Neural cell (in vitro differentiated cells): ENCODE measurements around the gene CARD19. TPM values are rescaled to one million over a fixed set of nuclear protein-coding genes. Genes with fewer than 3 reads are reported as not detected.

Experiments used
- H2AFZ ChIP-seq: fragments of 200-600, 300-800 bp; sonication (generic), shearing (Covaris generic); 2 replicates; pipeline ENCODE4 v1.6.0; 2014; ENCODE audit warnings: low read depth, mild to moderate bottlenecking, antibody characterized with exemption, low read length, moderate library complexity
- H3F3A ChIP-seq: fragments of 200-600 bp; shearing (Covaris generic); 2 replicates; pipeline ENCODE4 v1.6.1; 2016; ENCODE audit warnings: mild to moderate bottlenecking, moderate library complexity, mixed read lengths, antibody characterized with exemption, low read length; ENCODE audit not compliant: insufficient read depth, poor library complexity, severe bottlenecking
- H3K27ac ChIP-seq: fragments of 200-600, 300-800 bp; sonication (generic), shearing (Covaris generic); 2 replicates; pipeline ENCODE4 v1.5.1; 2014; ENCODE audit warnings: mild to moderate bottlenecking, low read length, moderate library complexity
- H3K27me3 ChIP-seq: fragments of 300-800, 200-600 bp; sonication (generic), shearing (Covaris generic); 2 replicates; pipeline ENCODE4 v1.6.0; 2014; ENCODE audit warnings: mild to moderate bottlenecking, low read depth, low read length, moderate library complexity; ENCODE audit not compliant: insufficient read depth
- H3K36me3 ChIP-seq: fragments of 300-800, 200-600 bp; sonication (generic), shearing (Covaris generic); 2 replicates; pipeline ENCODE4 v1.5.1; 2014; ENCODE audit warnings: mild to moderate bottlenecking, antibody characterized with exemption, low read length, moderate library complexity; ENCODE audit not compliant: insufficient read depth
- H3K4me2 ChIP-seq: fragments of 300-800, 200-600 bp; sonication (generic), shearing (Covaris generic); 2 replicates; pipeline ENCODE4 v1.6.0; 2014; ENCODE audit warnings: mild to moderate bottlenecking, low read length
- H3K4me3 ChIP-seq: fragments of 300-800, 200-600 bp; sonication (generic), shearing (Covaris generic); 2 replicates; pipeline ENCODE4 v1.5.1; 2014; ENCODE audit warnings: mild to moderate bottlenecking, low read length, moderate library complexity
- H3K79me2 ChIP-seq: fragments of 200-600 bp; shearing (Covaris generic); replicated peaks from 2 replicates; pipeline ENCODE4 v1.6.0; 2014; ENCODE audit warnings: mild to moderate bottlenecking, low read length, moderate library complexity; ENCODE audit not compliant: insufficient read depth
- H3K9ac ChIP-seq: fragments of 300-800, 200-600 bp; sonication (generic), shearing (Covaris generic); 2 replicates; pipeline ENCODE4 v1.6.1; 2016; ENCODE audit warnings: mild to moderate bottlenecking, low read length, mixed read lengths
- H3K9me2 ChIP-seq: fragments of 200-600 bp; shearing (Covaris generic); 2 replicates; pipeline ENCODE4 v1.6.1; 2016; ENCODE audit warnings: mild to moderate bottlenecking, low read length, mixed read lengths; ENCODE audit not compliant: insufficient read depth
- H3K9me3 ChIP-seq: fragments of 200-600, 300-800 bp; sonication (generic), shearing (Covaris generic); 2 replicates; pipeline ENCODE4 v1.6.1; 2016; ENCODE audit warnings: mild to moderate bottlenecking, mixed run types, low read length, moderate library complexity, mixed read lengths
- H4K20me1 ChIP-seq: fragments of 200-600 bp; shearing (Covaris generic); 2 replicates; pipeline ENCODE4 v1.6.1; 2016; ENCODE audit warnings: mild to moderate bottlenecking, mixed run types; ENCODE audit not compliant: insufficient read depth
- EP300 ChIP-seq: fragments of 450-650 bp; conservative IDR thresholded peaks from 2 replicates; pipeline ENCODE4 v1.6.1; 2014; ENCODE audit warnings: antibody characterized with exemption, mild to moderate bottlenecking, moderate library complexity; ENCODE audit not compliant: poor library complexity, severe bottlenecking
- EZH2 ChIP-seq: fragments of 200-600, 300-800 bp; shearing (Covaris generic), sonication (generic); IDR thresholded peaks from 2 replicates; pipeline ENCODE4 v1.6.1; 2014; ENCODE audit warnings: antibody characterized with exemption, low read length, borderline replicate concordance, mild to moderate bottlenecking; ENCODE audit not compliant: insufficient read depth, poor library complexity, severe bottlenecking
- MXI1 ChIP-seq: fragments of 450-650 bp; conservative IDR thresholded peaks from 2 replicates; pipeline ENCODE4 v1.6.1; 2014; ENCODE audit warnings: antibody characterized with exemption, mild to moderate bottlenecking; ENCODE audit not compliant: poor library complexity, severe bottlenecking
- POLR2AphosphoS5 ChIP-seq: IDR thresholded peaks from 2 replicates; pipeline ENCODE4 v1.6.1; 2012
- RAD21 ChIP-seq: fragments of 450-650 bp; conservative IDR thresholded peaks from 2 replicates; pipeline ENCODE4 v1.6.1; 2014; ENCODE audit warnings: antibody characterized with exemption, mild to moderate bottlenecking, moderate library complexity
- SMC3 ChIP-seq: fragments of 450-650 bp; conservative IDR thresholded peaks from 2 replicates; pipeline ENCODE4 v1.6.1; 2014; ENCODE audit warnings: antibody characterized with exemption, mild to moderate bottlenecking, moderate library complexity; ENCODE audit not compliant: poor library complexity
- TAF1 ChIP-seq: IDR thresholded peaks from 2 replicates; pipeline ENCODE4 v1.6.1; 2012; ENCODE audit warnings: low read depth
- polyA plus RNA-seq: library from polyadenylated mRNA; depleted of rRNA; stranded (reverse); fragments of >200 nt; gene quantifications from 2 replicates; pipeline ENCODE4 v1.2.3, GENCODE V29; 2014
- TF ChIP-seq, protein P1 (sequence below): IDR thresholded peaks from 2 replicates; pipeline ENCODE4 v1.6.1; 2012; ENCODE audit warnings: borderline replicate concordance
- TF ChIP-seq, protein P2 (sequence below): fragments of 450-650 bp; IDR thresholded peaks from 2 replicates; pipeline ENCODE4 v1.5.1; 2014; ENCODE audit warnings: antibody characterized with exemption, mild to moderate bottlenecking, moderate library complexity; ENCODE audit not compliant: poor library complexity, severe bottlenecking

Gene CARD19
- polyA plus RNA-seq, 1 donor from 2014 or later = 66.7 TPM

DNA sequence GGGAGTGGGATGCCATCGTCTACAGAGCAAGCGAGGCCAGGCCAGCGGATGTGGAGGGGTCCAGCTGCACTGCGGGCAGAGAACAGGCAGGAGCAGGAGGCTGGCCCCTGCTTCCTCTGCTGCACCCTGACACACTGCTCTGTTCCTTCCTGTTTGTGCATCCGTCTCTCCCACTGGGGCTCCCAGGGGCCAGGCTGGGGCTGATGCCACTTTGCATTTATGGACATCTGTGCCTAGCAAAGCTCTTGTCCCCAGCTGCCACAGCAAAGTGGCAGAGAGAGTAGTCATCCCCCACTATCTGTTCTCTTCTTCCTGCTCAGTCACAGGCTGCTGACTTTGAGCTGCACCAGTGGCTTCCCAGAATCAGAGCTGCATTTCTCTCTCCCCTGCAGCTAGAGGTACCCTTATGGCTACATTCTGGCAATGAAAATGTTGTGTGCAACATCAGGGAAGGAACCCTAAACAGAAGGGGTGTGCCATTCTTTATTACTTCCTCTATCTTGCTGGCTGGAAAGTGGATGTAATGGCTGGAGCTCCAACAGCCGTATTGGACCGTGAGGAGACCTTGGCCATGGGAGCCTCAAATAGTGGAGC is 42.3 kb downstream of the CARD19 start:
- no peak overlapping the region for H3K4me2 ChIP-seq
- H3K9me2 ChIP-seq = no peaks in the 10 kb centered on the region
- no peak overlapping the region for H3K27ac ChIP-seq
- H3F3A ChIP-seq = no peaks in the 10 kb centered on the region
- H3K9ac ChIP-seq = no peak overlapping the region
- no peak overlapping the region for H2AFZ ChIP-seq
- H3K79me2 ChIP-seq = no peaks in the 10 kb centered on the region
- H4K20me1 ChIP-seq = no peaks in the 10 kb centered on the region
- TF ChIP-seq MXI1 = no peak
- TF ChIP-seq RAD21 = no peak
- TF ChIP-seq, protein P1, sequence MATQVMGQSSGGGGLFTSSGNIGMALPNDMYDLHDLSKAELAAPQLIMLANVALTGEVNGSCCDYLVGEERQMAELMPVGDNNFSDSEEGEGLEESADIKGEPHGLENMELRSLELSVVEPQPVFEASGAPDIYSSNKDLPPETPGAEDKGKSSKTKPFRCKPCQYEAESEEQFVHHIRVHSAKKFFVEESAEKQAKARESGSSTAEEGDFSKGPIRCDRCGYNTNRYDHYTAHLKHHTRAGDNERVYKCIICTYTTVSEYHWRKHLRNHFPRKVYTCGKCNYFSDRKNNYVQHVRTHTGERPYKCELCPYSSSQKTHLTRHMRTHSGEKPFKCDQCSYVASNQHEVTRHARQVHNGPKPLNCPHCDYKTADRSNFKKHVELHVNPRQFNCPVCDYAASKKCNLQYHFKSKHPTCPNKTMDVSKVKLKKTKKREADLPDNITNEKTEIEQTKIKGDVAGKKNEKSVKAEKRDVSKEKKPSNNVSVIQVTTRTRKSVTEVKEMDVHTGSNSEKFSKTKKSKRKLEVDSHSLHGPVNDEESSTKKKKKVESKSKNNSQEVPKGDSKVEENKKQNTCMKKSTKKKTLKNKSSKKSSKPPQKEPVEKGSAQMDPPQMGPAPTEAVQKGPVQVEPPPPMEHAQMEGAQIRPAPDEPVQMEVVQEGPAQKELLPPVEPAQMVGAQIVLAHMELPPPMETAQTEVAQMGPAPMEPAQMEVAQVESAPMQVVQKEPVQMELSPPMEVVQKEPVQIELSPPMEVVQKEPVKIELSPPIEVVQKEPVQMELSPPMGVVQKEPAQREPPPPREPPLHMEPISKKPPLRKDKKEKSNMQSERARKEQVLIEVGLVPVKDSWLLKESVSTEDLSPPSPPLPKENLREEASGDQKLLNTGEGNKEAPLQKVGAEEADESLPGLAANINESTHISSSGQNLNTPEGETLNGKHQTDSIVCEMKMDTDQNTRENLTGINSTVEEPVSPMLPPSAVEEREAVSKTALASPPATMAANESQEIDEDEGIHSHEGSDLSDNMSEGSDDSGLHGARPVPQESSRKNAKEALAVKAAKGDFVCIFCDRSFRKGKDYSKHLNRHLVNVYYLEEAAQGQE = no peak
- TF ChIP-seq TAF1 = no peak
- no peak for TF ChIP-seq EZH2
- TF ChIP-seq, protein P2, sequence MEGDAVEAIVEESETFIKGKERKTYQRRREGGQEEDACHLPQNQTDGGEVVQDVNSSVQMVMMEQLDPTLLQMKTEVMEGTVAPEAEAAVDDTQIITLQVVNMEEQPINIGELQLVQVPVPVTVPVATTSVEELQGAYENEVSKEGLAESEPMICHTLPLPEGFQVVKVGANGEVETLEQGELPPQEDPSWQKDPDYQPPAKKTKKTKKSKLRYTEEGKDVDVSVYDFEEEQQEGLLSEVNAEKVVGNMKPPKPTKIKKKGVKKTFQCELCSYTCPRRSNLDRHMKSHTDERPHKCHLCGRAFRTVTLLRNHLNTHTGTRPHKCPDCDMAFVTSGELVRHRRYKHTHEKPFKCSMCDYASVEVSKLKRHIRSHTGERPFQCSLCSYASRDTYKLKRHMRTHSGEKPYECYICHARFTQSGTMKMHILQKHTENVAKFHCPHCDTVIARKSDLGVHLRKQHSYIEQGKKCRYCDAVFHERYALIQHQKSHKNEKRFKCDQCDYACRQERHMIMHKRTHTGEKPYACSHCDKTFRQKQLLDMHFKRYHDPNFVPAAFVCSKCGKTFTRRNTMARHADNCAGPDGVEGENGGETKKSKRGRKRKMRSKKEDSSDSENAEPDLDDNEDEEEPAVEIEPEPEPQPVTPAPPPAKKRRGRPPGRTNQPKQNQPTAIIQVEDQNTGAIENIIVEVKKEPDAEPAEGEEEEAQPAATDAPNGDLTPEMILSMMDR = no peak
- no peak for TF ChIP-seq EP300
- no peaks in the 10 kb centered on the region for H3K27me3 ChIP-seq
- H3K4me3 ChIP-seq = no peak overlapping the region
- no peaks in the 10 kb centered on the region for H3K9me3 ChIP-seq
- no peaks in the 10 kb centered on the region for H3K36me3 ChIP-seq

DNA sequence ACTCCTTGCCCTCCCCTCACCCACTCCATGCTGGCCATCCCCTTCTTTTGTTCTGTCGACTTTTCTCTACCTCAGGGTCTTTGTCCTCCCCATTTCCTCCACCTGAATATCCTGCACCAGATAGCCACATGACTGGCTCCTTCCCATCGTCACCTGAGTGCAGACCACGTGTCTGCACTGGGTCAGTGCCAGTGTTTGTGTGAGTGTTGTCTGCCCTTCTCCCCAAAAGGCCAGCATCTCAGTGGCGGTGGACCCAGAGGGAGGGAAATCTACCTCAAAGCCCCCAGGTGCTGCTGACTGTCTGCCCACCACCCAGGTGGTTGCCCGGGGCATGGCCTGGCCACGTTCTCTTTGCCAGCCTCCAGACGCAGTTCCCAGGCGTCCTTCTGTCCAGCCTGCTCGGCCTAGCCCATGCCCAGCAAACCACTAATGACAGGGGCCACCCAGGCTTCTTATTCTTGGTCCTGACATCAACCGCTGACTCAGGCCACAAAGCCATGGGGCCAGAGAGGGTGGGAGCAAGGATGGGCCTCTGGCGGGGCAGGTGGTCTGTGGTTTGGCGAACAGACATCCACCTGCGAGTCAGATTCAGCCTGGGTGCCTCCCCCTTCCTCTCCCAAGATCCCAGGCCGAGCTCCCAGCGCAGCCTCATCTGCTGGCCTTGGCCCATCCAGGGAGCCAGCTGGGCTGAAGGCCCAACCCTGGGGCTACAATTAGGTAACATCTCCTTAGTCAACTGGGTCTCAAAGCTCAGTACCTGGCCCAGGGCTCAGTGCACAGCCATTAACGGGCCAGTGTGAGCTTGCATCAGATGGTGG is 43.6 kb downstream of the CARD19 start:
- Histone ChIP-seq H3K4me2 (no peak overlapping the region), H3K36me3 (no peaks in the 10 kb centered on the region), H3F3A (no peaks in the 10 kb centered on the region), H3K27ac (no peak overlapping the region), H3K4me3 (no peak overlapping the region), H3K27me3 (no peaks in the 10 kb centered on the region), H3K9me2 (no peaks in the 10 kb centered on the region), H4K20me1 (no peaks in the 10 kb centered on the region), H3K9me3 (no peaks in the 10 kb centered on the region), H3K79me2 (no peaks in the 10 kb centered on the region), H2AFZ (no peak overlapping the region), H3K9ac (no peak overlapping the region)
- TF ChIP-seq TAF1 = no peak
- no peak for TF ChIP-seq MXI1
- TF ChIP-seq, protein P2 = no peak
- TF ChIP-seq RAD21 = no peak
- TF ChIP-seq POLR2AphosphoS5 = no peak
- TF ChIP-seq, protein P1 = no peak
- TF ChIP-seq EP300 = no peak
- TF ChIP-seq EZH2 = no peak
- no peak for TF ChIP-seq SMC3
